Measurements from ENCODE around the gene HYAL2. TPM values are rescaled to one million over a fixed set of nuclear protein-coding genes. Genes with fewer than 3 reads are reported as not detected.

Gene HYAL2
- total and polyA plus RNA-seq, 9 of the 15 experiments (the other 6 are each of a cell fraction or from before 2014, with no cell fraction given) = 0.36 to 22.7 (median 11.4) TPM; not detected in 1

DNA sequence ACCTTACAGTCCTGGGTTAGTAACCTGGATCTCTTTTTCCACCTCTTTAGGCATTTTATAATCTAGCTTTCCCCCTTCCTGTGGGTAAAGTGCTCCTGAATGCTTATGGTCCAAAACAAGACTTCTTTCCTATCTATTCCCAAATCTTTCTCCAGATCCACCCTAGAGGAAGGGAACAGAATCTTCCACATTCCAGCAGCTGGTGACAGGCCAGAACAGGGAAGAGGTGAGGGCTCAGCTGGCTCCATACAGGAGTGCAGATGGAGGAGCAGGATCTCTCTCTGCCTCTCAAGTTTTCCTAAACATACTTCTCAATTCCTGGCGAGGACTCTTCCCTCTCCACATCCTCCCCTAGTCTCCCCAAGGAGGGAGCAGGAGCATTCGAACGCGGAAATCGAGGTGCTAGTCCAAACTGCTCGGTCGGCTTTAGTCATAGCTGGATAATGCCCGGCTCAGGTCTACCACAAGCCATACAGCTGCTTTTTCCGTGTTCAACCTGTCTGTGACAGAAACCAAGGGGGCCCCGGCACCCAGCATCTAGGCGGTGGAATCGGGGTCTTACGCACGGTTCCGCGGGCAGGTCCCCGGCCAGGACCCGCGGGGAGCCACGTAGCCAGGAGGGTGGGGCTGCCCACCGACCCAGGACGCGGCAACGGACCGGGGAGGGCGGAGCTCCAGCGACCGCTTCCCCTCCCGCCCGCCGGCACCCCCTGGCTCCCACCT, 14.1 kb upstream of the HYAL2 start:
- ChIA-PET CTCF (ENCODE audit: low intra/inter-chr PET ratio) (no interaction called here), POLR2A (interaction anchor here (0.6 to 2.5 kb wide), 23 partner anchors 9 to 936 kb away, joined by 3 to 31 read pairs (median 3); partner anchors contain the start of genes CYB561D2, HYAL1, NPRL2 and TUSC2)
- Histone ChIP-seq H3K4me2 (ENCODE audit: insufficient read depth, low read length) (peak overlapping the region; percentile 95), H3K27me3 (ENCODE audit: control insufficient read depth in 2 of 2, insufficient read depth in 2 of 2, low read length in 2 of 2) (no peaks in the 10 kb centered on the region), H3K79me2 (ENCODE audit: control insufficient read depth, insufficient read depth, low read length) (peaks cover 85% of the 10 kb centered on the region), H3K9me1 (ENCODE audit: control insufficient read depth, insufficient read depth, low read length) (peaks cover 4% of the 10 kb centered on the region), H3K36me3 (ENCODE audit: control insufficient read depth, insufficient read depth, low read length) (peaks cover 46% of the 10 kb centered on the region; the same call in 2 of the 3 replicates), H3K9me3 (replicated peaks; ENCODE audit: control insufficient read depth, insufficient read depth, low read depth, low read length) (no peaks in the 10 kb centered on the region), H3K4me3 (peak overlapping the region; percentile 96), H3K4me1 (replicated peaks in 1 of 2; ENCODE audit: control insufficient read depth in 2 of 2, insufficient read depth in 2 of 2, low read length in 2 of 2) (peaks cover 27 to 40% of the 10 kb centered on the region in 2 experiments; a peak in 4 of 5 replicates), H3K27ac (ENCODE audit: extremely low read depth, low read depth, low read length) (peak overlapping the region; percentile 99), H4K20me1 (replicated peaks; ENCODE audit: control insufficient read depth, insufficient read depth, low read length) (peaks cover 14% of the 10 kb centered on the region), H3K9ac (ENCODE audit: insufficient read depth in 1 of 2, low read depth in 2 of 2, low read length in 2 of 2) (peak overlapping the region; percentile 98 to 99), H2AFZ (ENCODE audit: low read depth, low read length) (0 out of 2 replicates have a peak overlapping the region, but pooled peaks have one; percentile 11)
- intact Hi-C loops (cut with micrococcal nuclease) (no loop called here), in situ Hi-C loops (cut with MboI) (no loop called here)
- FAIRE-seq = no peak
- 0% methylated on average over 7 of the region's 31 CpGs for whole genome bisulfite sequencing (ENCODE audit: insufficient coverage, low coverage, missing lambda C conversion rate)
- peak in 2 of 4 experiments; percentile 66 to 68 for DNase-seq (ENCODE audit: extremely low read depth in 1 of 4, low spot score in 3 of 4)
- BruUV-seq (replicated peaks) = TSS peak; percentile 41
- ATAC-seq = peak; percentile 35
- no peak for TF ChIP-seq MCM3 (IDR thresholded peaks at IDR 0.05)
- no peak for TF ChIP-seq SMAD2 (IDR thresholded peaks at IDR 0.05; ENCODE audit: low read depth, low read length)
- TF ChIP-seq EGR1 (conservative IDR thresholded peaks at IDR 0.05) = no peak
- 0 out of 2 replicates have a peak, but pooled peaks have one; percentile 43 for TF ChIP-seq STAG1 (CRISPR knock-in tag; IDR thresholded peaks at IDR 0.05; ENCODE audit: borderline replicate concordance)
- TF ChIP-seq, protein P1, sequence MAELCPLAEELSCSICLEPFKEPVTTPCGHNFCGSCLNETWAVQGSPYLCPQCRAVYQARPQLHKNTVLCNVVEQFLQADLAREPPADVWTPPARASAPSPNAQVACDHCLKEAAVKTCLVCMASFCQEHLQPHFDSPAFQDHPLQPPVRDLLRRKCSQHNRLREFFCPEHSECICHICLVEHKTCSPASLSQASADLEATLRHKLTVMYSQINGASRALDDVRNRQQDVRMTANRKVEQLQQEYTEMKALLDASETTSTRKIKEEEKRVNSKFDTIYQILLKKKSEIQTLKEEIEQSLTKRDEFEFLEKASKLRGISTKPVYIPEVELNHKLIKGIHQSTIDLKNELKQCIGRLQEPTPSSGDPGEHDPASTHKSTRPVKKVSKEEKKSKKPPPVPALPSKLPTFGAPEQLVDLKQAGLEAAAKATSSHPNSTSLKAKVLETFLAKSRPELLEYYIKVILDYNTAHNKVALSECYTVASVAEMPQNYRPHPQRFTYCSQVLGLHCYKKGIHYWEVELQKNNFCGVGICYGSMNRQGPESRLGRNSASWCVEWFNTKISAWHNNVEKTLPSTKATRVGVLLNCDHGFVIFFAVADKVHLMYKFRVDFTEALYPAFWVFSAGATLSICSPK (IDR thresholded peaks at IDR 0.05; ENCODE audit: borderline replicate concordance) = no peak
- TF ChIP-seq, protein P2, sequence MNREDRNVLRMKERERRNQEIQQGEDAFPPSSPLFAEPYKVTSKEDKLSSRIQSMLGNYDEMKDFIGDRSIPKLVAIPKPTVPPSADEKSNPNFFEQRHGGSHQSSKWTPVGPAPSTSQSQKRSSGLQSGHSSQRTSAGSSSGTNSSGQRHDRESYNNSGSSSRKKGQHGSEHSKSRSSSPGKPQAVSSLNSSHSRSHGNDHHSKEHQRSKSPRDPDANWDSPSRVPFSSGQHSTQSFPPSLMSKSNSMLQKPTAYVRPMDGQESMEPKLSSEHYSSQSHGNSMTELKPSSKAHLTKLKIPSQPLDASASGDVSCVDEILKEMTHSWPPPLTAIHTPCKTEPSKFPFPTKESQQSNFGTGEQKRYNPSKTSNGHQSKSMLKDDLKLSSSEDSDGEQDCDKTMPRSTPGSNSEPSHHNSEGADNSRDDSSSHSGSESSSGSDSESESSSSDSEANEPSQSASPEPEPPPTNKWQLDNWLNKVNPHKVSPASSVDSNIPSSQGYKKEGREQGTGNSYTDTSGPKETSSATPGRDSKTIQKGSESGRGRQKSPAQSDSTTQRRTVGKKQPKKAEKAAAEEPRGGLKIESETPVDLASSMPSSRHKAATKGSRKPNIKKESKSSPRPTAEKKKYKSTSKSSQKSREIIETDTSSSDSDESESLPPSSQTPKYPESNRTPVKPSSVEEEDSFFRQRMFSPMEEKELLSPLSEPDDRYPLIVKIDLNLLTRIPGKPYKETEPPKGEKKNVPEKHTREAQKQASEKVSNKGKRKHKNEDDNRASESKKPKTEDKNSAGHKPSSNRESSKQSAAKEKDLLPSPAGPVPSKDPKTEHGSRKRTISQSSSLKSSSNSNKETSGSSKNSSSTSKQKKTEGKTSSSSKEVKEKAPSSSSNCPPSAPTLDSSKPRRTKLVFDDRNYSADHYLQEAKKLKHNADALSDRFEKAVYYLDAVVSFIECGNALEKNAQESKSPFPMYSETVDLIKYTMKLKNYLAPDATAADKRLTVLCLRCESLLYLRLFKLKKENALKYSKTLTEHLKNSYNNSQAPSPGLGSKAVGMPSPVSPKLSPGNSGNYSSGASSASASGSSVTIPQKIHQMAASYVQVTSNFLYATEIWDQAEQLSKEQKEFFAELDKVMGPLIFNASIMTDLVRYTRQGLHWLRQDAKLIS (CRISPR knock-in tag; IDR thresholded peaks at IDR 0.05) = no peak; the same call in 1 of the 2 replicates
- 0 out of 2 replicates have a peak, but pooled peaks have one; percentile 15 for TF ChIP-seq ZBTB1 (CRISPR knock-in tag; IDR thresholded peaks at IDR 0.05; ENCODE audit: borderline replicate concordance, low read depth)
- TF ChIP-seq FOSL1 (tag; conservative IDR thresholded peaks at IDR 0.05) = no peak
- TF ChIP-seq, protein P3, sequence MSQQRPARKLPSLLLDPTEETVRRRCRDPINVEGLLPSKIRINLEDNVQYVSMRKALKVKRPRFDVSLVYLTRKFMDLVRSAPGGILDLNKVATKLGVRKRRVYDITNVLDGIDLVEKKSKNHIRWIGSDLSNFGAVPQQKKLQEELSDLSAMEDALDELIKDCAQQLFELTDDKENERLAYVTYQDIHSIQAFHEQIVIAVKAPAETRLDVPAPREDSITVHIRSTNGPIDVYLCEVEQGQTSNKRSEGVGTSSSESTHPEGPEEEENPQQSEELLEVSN (IDR thresholded peaks at IDR 0.05; ENCODE audit: borderline replicate concordance in 1 of 2, extremely low read depth in 1 of 2, insufficient read depth in 1 of 2, insufficient read length in 1 of 2, low read depth in 1 of 2, low read length in 1 of 2, poor library complexity in 1 of 2, severe bottlenecking in 1 of 2) = peak in 1 of 2 experiments; percentile 74
- TF ChIP-seq CREM (IDR thresholded peaks at IDR 0.05; ENCODE audit: low read depth) = no peak
- no peak for TF ChIP-seq HDAC3 (IDR thresholded peaks at IDR 0.05; ENCODE audit: borderline replicate concordance, partially characterized antibody)
- TF ChIP-seq POLR2A (conservative IDR thresholded peaks at IDR 0.05) = no peak
- no peak for TF ChIP-seq CREB1 (IDR thresholded peaks at IDR 0.05)
- TF ChIP-seq CREB1 (CRISPR knock-in tag; IDR thresholded peaks at IDR 0.05) = no peak
- no peak for TF ChIP-seq RCOR1 (IDR thresholded peaks at IDR 0.05; ENCODE audit: borderline replicate concordance in 1 of 2, low read depth in 2 of 2, low read length in 2 of 2)
